ENCODE data around the gene HTR1B.

DNA sequence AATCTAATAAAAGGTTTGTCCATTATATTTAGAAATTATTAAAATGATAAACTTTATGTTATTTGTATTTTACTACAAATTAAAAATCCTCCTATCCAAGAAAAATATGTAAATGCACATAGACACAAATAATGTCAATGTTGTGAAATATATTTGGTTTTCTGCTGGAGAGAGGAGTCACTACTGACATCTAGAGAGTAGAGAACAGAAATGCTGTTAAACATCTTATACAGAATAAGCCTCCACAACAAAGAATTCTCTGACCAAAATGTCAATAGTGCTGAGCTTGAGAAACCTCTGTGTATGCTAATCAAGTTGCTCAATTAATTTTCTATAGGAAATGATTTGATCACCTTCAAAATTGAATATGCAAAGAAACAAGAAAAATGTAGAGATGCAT, 12.4 kb downstream of the HTR1B start:
- TF ChIP-seq, protein P1, sequence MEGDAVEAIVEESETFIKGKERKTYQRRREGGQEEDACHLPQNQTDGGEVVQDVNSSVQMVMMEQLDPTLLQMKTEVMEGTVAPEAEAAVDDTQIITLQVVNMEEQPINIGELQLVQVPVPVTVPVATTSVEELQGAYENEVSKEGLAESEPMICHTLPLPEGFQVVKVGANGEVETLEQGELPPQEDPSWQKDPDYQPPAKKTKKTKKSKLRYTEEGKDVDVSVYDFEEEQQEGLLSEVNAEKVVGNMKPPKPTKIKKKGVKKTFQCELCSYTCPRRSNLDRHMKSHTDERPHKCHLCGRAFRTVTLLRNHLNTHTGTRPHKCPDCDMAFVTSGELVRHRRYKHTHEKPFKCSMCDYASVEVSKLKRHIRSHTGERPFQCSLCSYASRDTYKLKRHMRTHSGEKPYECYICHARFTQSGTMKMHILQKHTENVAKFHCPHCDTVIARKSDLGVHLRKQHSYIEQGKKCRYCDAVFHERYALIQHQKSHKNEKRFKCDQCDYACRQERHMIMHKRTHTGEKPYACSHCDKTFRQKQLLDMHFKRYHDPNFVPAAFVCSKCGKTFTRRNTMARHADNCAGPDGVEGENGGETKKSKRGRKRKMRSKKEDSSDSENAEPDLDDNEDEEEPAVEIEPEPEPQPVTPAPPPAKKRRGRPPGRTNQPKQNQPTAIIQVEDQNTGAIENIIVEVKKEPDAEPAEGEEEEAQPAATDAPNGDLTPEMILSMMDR (conservative IDR thresholded peaks at IDR 0.05 in 1 of 2, IDR thresholded peaks at IDR 0.05 in 1 of 2; ENCODE audit: extremely low read depth in 1 of 2, insufficient read depth in 1 of 2, low read depth in 1 of 2, low read length in 2 of 2): peak; percentile 21 to 37
- TF ChIP-seq EZH2 (IDR thresholded peaks at IDR 0.05; ENCODE audit: borderline replicate concordance, low read length): no peak

Measured in mammary epithelial cell (primary cell).